Measurements from ENCODE around the gene ZNF544. TPM values are rescaled to one million over a fixed set of nuclear protein-coding genes. Genes with fewer than 3 reads are reported as not detected.

Gene ZNF544
- total RNA-seq, 1 donor from 2014 or later: 22.6 TPM

- Histone ChIP-seq H3K9me3 (peaks cover 60% of the 10 kb centered on the region), H3K27me3 (ENCODE audit: low read depth) (no peaks in the 10 kb centered on the region), H3K4me3 (no peak overlapping the region), H3K27ac (no peak overlapping the region), H3K36me3 (peaks cover 63% of the 10 kb centered on the region), H3K4me1 (no peaks in the 10 kb centered on the region)
- intact Hi-C loops (cut with DNase I): no loop called here
- ATAC-seq (peak in 1 of 2 donors; percentile 13), DNase-seq (no peak)
- no peak for TF ChIP-seq CTCF (IDR thresholded peaks at IDR 0.05)
Observed at GRCh38 chr19:58294743-58295374, 66.1 kb downstream of the ZNF544 start.

GRCh38 chr19:58296104-58296503 is 67.4 kb downstream of the ZNF544 start:
- TF ChIP-seq CTCF (IDR thresholded peaks at IDR 0.05): no peak
- ATAC-seq: no peak
- no peak overlapping the region for H3K27ac ChIP-seq
- intact Hi-C loops (cut with DNase I): no loop called here
- no peak overlapping the region for H3K4me3 ChIP-seq
- no peak for DNase-seq
- no peaks in the 10 kb centered on the region for H3K4me1 ChIP-seq
- H3K36me3 ChIP-seq: peaks cover 59% of the 10 kb centered on the region
- no peaks in the 10 kb centered on the region for H3K27me3 ChIP-seq (ENCODE audit: low read depth)
- H3K9me3 ChIP-seq: peaks cover 64% of the 10 kb centered on the region

- Histone ChIP-seq H3K27ac (no peak overlapping the region), H3K27me3 (ENCODE audit: low read depth) (no peaks in the 10 kb centered on the region), H3K36me3 (peaks cover 25% of the 10 kb centered on the region), H3K9me3 (peaks cover 23% of the 10 kb centered on the region), H3K4me3 (no peak overlapping the region), H3K4me1 (peaks cover under 1% of the 10 kb centered on the region)
- ATAC-seq (no peak), DNase-seq (no peak)
- no peak for TF ChIP-seq CTCF (IDR thresholded peaks at IDR 0.05)
- intact Hi-C loops (cut with DNase I): no loop called here
Observed at GRCh38 chr19:58300620-58301019, 71.9 kb downstream of the ZNF544 start.

GRCh38 chr19:58304255-58304654 is 75.5 kb downstream of the ZNF544 start:
- Histone ChIP-seq H3K27me3 (ENCODE audit: low read depth) (no peaks in the 10 kb centered on the region), H3K4me3 (peak overlapping the region; percentile 87), H3K27ac (peak overlapping the region; percentile 94), H3K36me3 (peaks cover 34% of the 10 kb centered on the region), H3K9me3 (peaks cover 4% of the 10 kb centered on the region), H3K4me1 (peaks cover 13% of the 10 kb centered on the region)
- intact Hi-C loops (cut with DNase I): no loop called here
- no peak for TF ChIP-seq CTCF (IDR thresholded peaks at IDR 0.05)
- no peak for DNase-seq
- no peak for ATAC-seq

- peak overlapping the region; percentile 87 for H3K4me3 ChIP-seq
- no peak for DNase-seq
- peak; percentile 2 to 26 for ATAC-seq
- H3K36me3 ChIP-seq: peaks cover 38% of the 10 kb centered on the region
- H3K27me3 ChIP-seq (ENCODE audit: low read depth): no peaks in the 10 kb centered on the region
- peaks cover 4% of the 10 kb centered on the region for H3K9me3 ChIP-seq
- intact Hi-C loops (cut with DNase I): no loop called here
- peak overlapping the region; percentile 94 for H3K27ac ChIP-seq
- peaks cover 13% of the 10 kb centered on the region for H3K4me1 ChIP-seq
- no peak for TF ChIP-seq CTCF (IDR thresholded peaks at IDR 0.05)
Observed at GRCh38 chr19:58304748-58305064, 76.0 kb downstream of the ZNF544 start.

All from lower lobe of right lung (tissue), 2 donors.